CD4-positive, alpha-beta T cell treated with Interleukin-1 beta for 1 hour (primary cell): ENCODE data around the gene DDX27.

Experiments
- DNase-seq, 2 donors: peaks; one replicate each; pipeline ENCODE4 v3.0.0-alpha.2; 2020 to 2022

The DDX27 gene

GRCh38 chr20:49248879-49249665 lies 29.9 kb downstream of the DDX27 start:
- DNase-seq: no peak

- DNase-seq: no peak
These were observed 33.5 kb downstream of the DDX27 start for GRCh38 chr20:49252556-49253350.

- DNase-seq: no peak
These were observed 37.0 kb downstream of the DDX27 start for GRCh38 chr20:49256261-49256660.

GRCh38 chr20:49259284-49259683 lies 40.1 kb downstream of the DDX27 start:
- no peak for DNase-seq

- no peak for DNase-seq
These were observed 40.6 kb downstream of the DDX27 start for GRCh38 chr20:49259799-49260198.

GRCh38 chr20:49260218-49260617 lies 41.0 kb downstream of the DDX27 start:
- DNase-seq: no peak

GRCh38 chr20:49261173-49261572 lies 42.0 kb downstream of the DDX27 start:
- no peak for DNase-seq

- DNase-seq: no peak
These were observed 43.2 kb downstream of the DDX27 start for GRCh38 chr20:49262444-49262843.

- DNase-seq: no peak
These were observed 48.1 kb downstream of the DDX27 start for GRCh38 chr20:49267327-49267726.

GRCh38 chr20:49268600-49269365 lies 49.6 kb downstream of the DDX27 start:
- no peak for DNase-seq

GRCh38 chr20:49270177-49270576 lies 51.0 kb downstream of the DDX27 start:
- DNase-seq: no peak

GRCh38 chr20:49270736-49271135 lies 51.5 kb downstream of the DDX27 start:
- no peak for DNase-seq

GRCh38 chr20:49272654-49273053 lies 53.4 kb downstream of the DDX27 start:
- DNase-seq: no peak

GRCh38 chr20:49273696-49274277 lies 54.6 kb downstream of the DDX27 start:
- no peak for DNase-seq

GRCh38 chr20:49275216-49275615 lies 56.0 kb downstream of the DDX27 start:
- DNase-seq: no peak

GRCh38 chr20:49275636-49276035 lies 56.4 kb downstream of the DDX27 start:
- DNase-seq: no peak

GRCh38 chr20:49276161-49276960 lies 57.1 kb downstream of the DDX27 start:
- DNase-seq: peak; percentile 47 to 53

GRCh38 chr20:49276961-49277785 lies 58.0 kb downstream of the DDX27 start:
- DNase-seq: peak in 1 of 2 donors; percentile 12

- DNase-seq: no peak
These were observed 58.5 kb downstream of the DDX27 start for GRCh38 chr20:49277786-49278035.

GRCh38 chr20:49278036-49278817 lies 59.0 kb downstream of the DDX27 start, which contains the start of gene ZNFX1:
Gene ZNFX1, minus strand, starts transcription at chr20:49278057. Its CDS starts 2,218 bp downstream, at chr20:49275839.
- peak; percentile 98 to 99 for DNase-seq
